HG03025 (cell line): Measurements from ENCODE around the gene QSOX2.

Experiments used
- ATAC-seq: cut with Tn5 transposase; IDR thresholded peaks from one replicate; pipeline ENCODE4 v1.9.1; 2021; ENCODE audit warnings: mild to moderate bottlenecking, moderate library complexity; ENCODE audit not compliant: unreplicated experiment, low FRiP score

QSOX2 gene

DNA sequence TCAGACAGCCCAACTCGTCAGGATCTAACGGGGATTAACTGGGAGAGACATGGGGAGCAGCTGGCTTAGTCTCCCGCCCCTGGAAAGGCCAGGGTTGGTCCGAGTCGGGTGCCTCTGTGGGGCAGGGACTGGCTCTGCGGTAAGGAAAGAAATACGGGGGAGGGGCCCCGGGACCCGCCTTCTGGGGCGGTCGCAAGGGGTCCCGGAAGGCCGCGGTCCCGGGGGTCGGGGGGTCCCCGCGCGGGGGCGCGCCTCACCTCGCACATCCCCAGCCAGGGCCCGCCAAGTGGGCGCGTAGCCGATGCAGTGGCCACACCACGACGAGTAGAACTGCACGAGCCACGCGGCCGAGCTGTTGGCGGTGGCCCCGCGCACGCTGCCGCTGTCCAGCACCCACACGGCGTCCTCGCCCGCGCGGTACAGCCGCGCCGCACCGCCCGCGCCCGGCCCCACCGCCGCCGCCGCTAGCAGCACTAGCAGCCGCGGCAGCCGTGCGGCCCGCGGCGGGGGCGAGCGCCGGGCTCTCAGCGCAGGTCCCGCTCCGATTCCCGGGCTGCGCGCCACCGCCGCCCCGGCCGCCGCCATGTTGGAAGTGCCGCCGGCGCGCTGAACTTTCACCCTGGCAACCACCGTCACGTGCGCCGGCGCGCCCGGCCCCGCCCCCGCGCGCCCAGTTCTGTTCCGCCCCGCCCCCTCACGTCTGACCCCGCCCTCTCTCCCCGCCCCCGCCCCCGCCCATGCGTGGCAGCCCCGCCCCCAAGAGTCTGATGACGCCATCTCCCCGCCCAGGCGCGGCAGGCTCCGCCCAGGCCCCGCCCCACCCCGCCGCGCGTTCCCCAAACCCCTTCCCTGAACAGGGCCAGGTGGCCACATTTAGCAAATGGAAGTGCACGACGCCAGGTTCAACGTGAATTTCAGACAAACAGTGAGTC, at the start of gene QSOX2:
Gene QSOX2 (minus strand): TSS at position 594 of the 932 bp plus-strand sequence. CDS start 9 bp downstream, at position 585.
- peak; percentile 42 for ATAC-seq

- ATAC-seq: no peak
These were observed 49.4 kb upstream of the QSOX2 start for GRCh38 chr9:136295055-136295454.

DNA sequence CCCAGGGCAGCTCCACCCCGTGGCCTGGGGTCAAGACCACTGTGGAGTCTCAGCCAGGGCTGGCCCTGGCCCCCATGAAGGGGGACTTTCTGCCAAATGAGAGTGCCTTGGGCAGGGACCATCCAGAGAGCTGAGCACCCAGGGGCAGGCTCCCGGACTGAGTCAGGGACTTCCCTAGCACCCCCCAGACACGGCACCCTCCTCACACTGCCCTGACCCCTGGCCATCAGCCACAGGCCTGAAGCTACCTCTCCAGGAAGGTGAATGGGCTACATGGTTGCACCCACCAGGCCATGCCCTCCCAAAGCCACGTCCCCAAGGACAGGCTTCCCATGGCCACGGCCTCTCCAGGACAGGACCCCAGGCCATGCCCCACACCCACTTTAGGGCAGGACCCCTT, 48.8 kb upstream of the QSOX2 start:
- ATAC-seq: no peak

DNA sequence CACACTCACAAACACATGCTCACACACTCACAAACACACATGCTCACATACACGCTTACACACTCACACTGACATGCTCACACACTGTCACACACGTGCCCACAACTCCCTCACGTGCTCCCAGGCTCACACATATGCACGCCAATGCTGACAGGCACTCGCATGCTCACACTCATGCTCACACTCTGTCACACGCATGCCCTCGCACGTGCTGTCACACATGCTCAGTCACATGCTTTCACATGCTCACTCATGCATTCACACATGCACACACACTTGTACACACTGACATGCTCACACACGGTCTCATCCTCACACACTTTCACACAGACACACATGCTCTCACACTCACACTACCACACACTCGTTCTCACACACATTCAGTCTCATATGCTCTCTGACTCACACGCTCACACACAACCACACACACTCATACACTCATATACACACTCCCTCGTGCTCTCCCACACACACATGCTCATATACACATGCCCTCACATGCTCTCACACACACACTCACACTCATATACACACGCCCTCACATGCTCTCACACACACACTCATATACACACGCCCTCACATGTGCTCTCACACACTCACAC, 48.0 kb upstream of the QSOX2 start:
- no peak for ATAC-seq

- ATAC-seq: no peak
These were observed 47.2 kb upstream of the QSOX2 start for GRCh38 chr9:136292591-136293448.

GRCh38 chr9:136292026-136292538, 46.5 kb upstream of the QSOX2 start:
- ATAC-seq: no peak

- no peak for ATAC-seq
These were observed 45.9 kb upstream of the QSOX2 start for GRCh38 chr9:136291306-136292025.

GRCh38 chr9:136290508-136291000, 44.9 kb upstream of the QSOX2 start:
- no peak for ATAC-seq

DNA sequence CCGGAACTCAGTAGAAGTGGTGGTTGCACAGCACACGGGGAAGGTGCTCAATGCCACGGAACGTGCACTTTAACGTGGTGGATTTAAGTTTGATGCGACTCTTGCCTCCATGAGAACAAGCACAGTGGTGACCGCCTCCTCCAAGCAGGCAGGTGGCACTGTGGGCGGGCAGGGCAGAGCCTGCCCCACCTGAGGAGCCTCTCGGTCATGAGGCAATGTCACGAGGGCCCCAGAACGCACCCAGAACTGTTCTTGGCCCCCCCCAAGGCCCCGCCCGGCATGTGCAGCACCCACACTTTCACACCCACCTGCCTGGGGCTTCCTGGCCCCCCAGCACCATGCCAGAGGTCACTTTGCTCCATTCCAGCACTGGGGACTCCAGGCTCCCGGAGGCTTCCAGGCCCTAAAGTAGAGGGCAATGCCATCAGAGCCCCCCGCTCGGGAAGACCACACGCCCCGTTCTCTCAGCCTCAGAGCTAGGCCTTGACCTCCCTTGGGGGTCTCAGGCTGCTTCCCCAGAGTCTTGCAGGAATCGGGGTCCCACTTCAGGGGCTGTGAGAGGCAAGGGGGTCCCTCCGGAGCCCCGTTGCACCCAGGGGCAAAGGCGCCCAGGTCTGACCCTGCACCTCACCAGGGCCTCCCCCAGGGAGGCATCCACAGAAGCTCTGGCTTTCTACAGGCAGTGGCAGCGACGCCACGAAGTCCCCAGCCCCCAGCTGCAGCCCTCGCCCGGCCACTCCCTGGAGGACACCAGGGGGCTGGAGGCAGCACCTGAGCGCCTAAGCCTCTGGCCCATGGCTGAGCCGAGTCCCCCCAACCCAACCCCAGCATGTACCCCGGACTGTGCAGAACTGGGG, 44.3 kb upstream of the QSOX2 start:
- no peak for ATAC-seq

DNA sequence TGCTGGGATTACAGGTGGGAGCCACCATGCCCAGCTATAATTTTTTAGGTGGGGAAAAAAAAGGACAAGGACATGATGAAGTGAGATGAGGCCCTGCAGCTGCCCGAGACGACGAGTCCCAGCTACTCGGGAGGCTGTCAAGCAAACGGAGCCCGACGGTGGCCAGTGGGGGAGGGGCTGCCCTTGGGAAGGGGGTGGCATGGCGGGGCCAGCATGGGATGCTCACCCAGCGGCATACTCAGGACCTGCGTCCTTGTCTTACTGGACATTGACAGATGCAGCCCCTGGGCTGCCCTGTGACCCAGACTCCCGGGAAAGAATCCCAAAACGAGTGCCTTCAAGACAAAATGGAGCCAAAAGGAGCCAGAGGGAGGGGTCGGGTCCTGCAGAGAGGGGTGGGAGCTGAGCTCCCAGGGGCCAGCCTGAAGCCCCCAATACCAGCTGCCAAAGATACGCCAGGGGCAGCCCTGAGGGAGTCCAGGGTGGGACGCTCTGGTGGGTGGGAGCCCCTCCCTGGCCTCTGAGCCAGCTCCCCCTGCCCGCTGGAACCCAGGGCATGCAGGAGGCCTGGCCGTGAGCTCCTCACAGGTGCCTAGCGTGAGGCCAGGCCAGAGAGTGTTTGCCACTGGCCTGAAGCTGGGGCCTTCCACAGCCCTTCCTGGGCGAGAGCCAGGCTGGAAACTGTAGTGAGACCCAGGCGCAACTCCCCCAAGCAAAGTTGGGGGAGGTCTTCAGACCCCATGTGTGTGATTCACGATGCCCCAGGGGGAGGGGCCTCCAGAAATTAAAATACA, 42.5 kb upstream of the QSOX2 start:
- no peak for ATAC-seq

GRCh38 chr9:136286987-136287379, 41.4 kb upstream of the QSOX2 start:
- no peak for ATAC-seq

DNA sequence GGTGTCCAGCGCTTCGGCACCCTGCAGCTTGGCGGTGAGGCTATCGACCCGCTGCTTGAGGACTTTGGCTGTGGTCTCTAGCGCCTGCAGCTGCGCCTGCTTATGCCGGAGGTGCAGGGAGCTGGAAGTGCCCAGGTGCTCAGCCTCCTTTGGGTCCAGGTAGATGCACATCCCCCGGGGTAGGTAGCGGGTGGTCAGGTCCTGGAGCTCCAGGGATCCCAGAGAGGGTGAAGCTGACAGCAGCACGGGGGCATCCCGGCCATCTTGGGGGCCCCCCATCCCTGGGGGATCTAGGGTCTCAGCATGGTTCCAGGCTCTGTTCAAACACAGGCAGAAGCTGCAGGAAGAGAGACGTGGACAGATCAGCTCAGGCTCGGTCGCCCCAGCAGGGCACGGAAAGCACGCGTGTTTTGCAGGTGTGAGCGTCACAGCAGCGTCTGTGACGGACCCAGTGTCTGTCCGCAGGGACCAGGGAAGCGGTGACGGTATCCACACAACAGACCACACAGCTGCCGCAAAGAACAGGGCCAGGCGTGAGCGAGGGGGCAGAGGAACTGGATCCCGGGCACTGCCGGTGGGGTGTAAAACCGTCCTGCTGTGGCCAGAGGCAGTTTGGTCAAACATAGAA, 40.9 kb upstream of the QSOX2 start:
- no peak for ATAC-seq

GRCh38 chr9:136285501-136286358, 40.1 kb upstream of the QSOX2 start:
- no peak for ATAC-seq

GRCh38 chr9:136284951-136285350, 39.3 kb upstream of the QSOX2 start:
- no peak for ATAC-seq

DNA sequence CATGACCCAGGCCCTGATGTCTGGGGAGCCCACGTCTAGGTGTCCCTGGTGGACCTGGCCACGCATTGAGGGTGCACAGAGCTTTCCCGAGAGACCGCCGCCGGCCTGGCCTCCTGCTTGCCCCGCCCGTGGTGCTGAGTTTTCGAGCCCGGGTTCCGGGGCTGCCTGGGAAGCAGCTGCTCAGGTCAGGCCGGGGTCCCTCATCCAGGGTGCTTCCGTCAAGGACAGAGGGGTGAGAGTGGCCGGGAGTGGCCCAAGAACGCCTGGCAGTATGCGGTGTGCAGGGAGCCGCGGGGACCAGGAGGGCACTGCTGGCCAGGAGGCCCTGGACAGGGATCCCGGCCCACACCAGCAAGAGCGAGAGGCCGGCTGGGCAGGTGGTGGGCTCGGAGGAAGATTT, 38.7 kb upstream of the QSOX2 start:
- no peak for ATAC-seq

GRCh38 chr9:136283291-136284235, 38.0 kb upstream of the QSOX2 start:
- ATAC-seq: peak; percentile 46
